ENCODE measurements around the gene CACNA1C.

Gene CACNA1C

DNA sequence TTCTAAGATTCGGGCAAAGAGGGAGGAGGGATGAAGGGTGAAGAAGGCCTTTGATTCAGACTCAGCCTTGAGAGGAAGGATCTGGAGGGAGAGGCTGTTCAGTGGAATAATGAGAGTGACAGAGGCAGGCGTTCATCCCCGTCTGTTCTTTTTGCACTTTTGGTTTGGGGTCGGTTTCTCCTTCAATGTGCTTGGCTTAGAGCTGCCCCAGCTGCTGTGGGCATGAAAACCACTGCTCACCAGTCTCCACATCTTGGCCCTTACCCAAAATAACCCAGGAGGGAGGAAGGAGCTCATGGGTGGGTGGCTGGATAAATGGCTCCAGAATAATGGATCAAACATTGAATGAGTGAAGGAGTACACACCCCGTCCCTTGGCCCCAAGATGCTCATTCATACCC, 480.2 kb downstream of the CACNA1C start:
- Histone ChIP-seq H3K4me3 (no peak overlapping the region), H4K20me1 (no peaks in the 10 kb centered on the region), H3K4me1 (peaks cover 11 to 38% (median 29%) of the 10 kb centered on the region in 10 experiments), H3K9ac (no peak overlapping the region), H3K9me3 (replicated peaks in 1 of 11) (peaks cover 0 to 4% (median 0%) of the 10 kb centered on the region in 11 experiments; a peak in 1 of 22 replicates), H3K27me3 (no peaks in the 10 kb centered on the region), H3K36me3 (no peaks in the 10 kb centered on the region), H3K4me2 (peak overlapping the region in 1 of 11 experiments; percentile 47; a peak in 1 of 22 replicates), H3K27ac (no peak overlapping the region)
- TF ChIP-seq Cebpa-rat (IDR thresholded peaks at IDR 0.05) = no peak

DNA sequence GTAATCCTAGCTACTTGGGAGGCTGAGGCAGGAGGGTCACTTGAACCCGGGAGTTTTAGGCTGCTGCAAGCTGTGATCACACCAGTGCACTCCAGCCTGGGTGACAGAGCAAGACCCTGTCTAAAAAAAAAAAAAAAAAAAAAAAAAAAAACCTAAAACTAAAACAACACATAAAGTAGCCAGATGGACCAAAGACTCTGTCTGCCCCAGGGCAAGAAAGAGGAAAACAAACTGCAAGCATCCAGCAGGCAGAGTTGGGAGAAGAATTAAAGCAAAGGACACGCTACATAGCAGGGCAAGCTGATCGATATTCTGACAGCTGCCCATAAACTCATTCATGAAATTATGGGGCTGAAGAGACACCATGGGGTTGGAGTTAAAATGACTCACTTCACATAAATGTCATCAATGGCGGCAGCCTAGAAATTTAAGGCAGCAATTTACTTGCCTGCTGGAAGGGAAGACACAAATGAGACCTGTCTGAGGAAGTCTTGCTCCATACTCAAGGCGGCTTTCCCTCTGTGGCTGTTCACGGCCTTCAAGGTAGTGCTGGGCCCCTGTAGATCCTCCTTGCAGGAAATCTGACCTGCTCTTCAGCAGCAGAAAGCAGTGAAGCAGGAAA, 482.9 kb downstream of the CACNA1C start:
- no peaks in the 10 kb centered on the region for H3K27me3 ChIP-seq
- no peaks in the 10 kb centered on the region for H3K36me3 ChIP-seq
- H3K4me2 ChIP-seq = no peak overlapping the region
- H3K4me3 ChIP-seq = no peak overlapping the region
- no peak overlapping the region for H3K27ac ChIP-seq
- H3K9ac ChIP-seq = no peak overlapping the region
- TF ChIP-seq Cebpa-rat (IDR thresholded peaks at IDR 0.05) = no peak
- no peaks in the 10 kb centered on the region for H4K20me1 ChIP-seq
- no peaks in the 10 kb centered on the region for H3K9me3 ChIP-seq (replicated peaks in 1 of 11)
- peaks cover 0 to 21% (median 12%) of the 10 kb centered on the region in 10 experiments; a peak in 9 of 20 replicates for H3K4me1 ChIP-seq

DNA sequence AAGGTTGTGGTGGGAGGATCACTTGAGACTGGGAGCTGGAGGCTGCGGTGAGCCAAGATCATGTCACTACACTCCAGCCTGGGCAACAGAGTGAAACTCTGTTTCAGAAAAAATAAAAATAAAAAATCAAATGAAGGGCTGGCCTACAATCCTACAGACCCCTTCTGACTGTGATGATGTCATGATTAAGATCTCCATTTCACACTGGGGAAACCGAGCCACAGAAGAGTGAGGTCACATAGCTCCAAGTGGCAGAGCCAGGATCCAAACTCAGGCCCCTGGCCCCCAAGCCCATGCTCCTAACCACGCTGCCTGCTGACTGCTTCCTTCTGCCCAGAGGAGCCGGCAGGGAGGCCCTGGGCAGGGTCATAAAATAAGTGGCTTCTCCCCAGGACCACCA, 483.9 kb downstream of the CACNA1C start:
- no peaks in the 10 kb centered on the region for H4K20me1 ChIP-seq

GRCh38 chr12:2537868-2538541, 485.2 kb downstream of the CACNA1C start:
- no peak overlapping the region for H3K4me2 ChIP-seq
- no peak overlapping the region for H3K4me3 ChIP-seq

More for the DNA sequence above, 483.9 kb downstream of the CACNA1C start:
- Histone ChIP-seq H3K4me1 (peaks cover 0 to 12% (median 8%) of the 10 kb centered on the region in 10 experiments; a peak in 9 of 20 replicates), H3K27me3 (no peaks in the 10 kb centered on the region), H3K9me3 (replicated peaks in 1 of 11) (no peaks in the 10 kb centered on the region), H3K4me2 (no peak overlapping the region), H3K4me3 (no peak overlapping the region), H3K36me3 (no peaks in the 10 kb centered on the region), H3K27ac (no peak overlapping the region), H3K9ac (no peak overlapping the region)
- no peak for TF ChIP-seq Cebpa-rat (IDR thresholded peaks at IDR 0.05)

DNA sequence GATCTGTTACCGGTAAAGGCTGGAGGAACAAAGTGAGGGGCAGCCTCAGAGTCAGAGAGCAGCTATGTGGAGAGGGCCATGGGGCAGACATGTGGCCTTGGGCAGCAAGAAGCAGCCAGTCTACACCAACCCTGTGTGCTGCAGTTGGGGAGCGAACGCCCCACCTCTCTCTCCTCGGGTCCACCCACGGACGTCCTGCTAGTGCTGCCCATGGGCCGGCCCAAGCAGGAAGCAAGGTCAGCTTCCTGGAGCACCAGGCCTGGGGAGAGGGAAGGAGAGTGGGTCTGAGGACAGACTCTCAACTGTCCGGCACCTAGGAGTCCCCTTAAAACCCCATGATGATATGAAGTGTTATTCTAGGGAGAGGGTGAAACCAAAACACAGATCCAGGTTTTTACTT, 487.2 kb downstream of the CACNA1C start:
- no peak for TF ChIP-seq Cebpa-rat (IDR thresholded peaks at IDR 0.05)
- no peak overlapping the region for H3K27ac ChIP-seq
- no peak overlapping the region for H3K9ac ChIP-seq
- H3K4me3 ChIP-seq = no peak overlapping the region
- no peaks in the 10 kb centered on the region for H3K36me3 ChIP-seq
- no peaks in the 10 kb centered on the region for H3K9me3 ChIP-seq (replicated peaks in 1 of 11)
- no peak overlapping the region for H3K4me2 ChIP-seq
- no peaks in the 10 kb centered on the region for H3K4me1 ChIP-seq
- no peaks in the 10 kb centered on the region for H4K20me1 ChIP-seq
- H3K27me3 ChIP-seq = no peaks in the 10 kb centered on the region

More at GRCh38 chr12:2537868-2538541, 485.2 kb downstream of the CACNA1C start:
- Histone ChIP-seq H3K9ac (no peak overlapping the region), H3K27ac (no peak overlapping the region), H4K20me1 (no peaks in the 10 kb centered on the region), H3K4me1 (0 out of 20 replicates have a peak, but pooled peaks cover 0 to under 1% (median 0%) of the 10 kb centered on the region in 10 experiments), H3K27me3 (no peaks in the 10 kb centered on the region), H3K9me3 (replicated peaks in 1 of 11) (no peaks in the 10 kb centered on the region), H3K36me3 (no peaks in the 10 kb centered on the region)
- TF ChIP-seq Cebpa-rat (IDR thresholded peaks at IDR 0.05) = no peak

- H3K4me1 ChIP-seq = no peaks in the 10 kb centered on the region
- no peak overlapping the region for H3K4me3 ChIP-seq
- TF ChIP-seq Cebpa-rat (IDR thresholded peaks at IDR 0.05) = no peak
- H3K27ac ChIP-seq = no peak overlapping the region
- H3K27me3 ChIP-seq = no peaks in the 10 kb centered on the region
- H3K4me2 ChIP-seq = no peak overlapping the region
- no peaks in the 10 kb centered on the region for H4K20me1 ChIP-seq
- H3K9ac ChIP-seq = no peak overlapping the region
- H3K36me3 ChIP-seq = no peaks in the 10 kb centered on the region
- no peaks in the 10 kb centered on the region for H3K9me3 ChIP-seq (replicated peaks in 1 of 11)
Measured at GRCh38 chr12:2540535-2540941, 487.8 kb downstream of the CACNA1C start.

GRCh38 chr12:2541631-2542204, 488.9 kb downstream of the CACNA1C start:
- Histone ChIP-seq H3K27ac (no peak overlapping the region), H3K9me3 (replicated peaks in 1 of 11) (peaks cover 0 to 9% (median 0%) of the 10 kb centered on the region in 11 experiments; a peak in 2 of 22 replicates), H3K4me3 (no peak overlapping the region), H3K4me1 (no peaks in the 10 kb centered on the region; a peak in 1 of 20 replicates), H3K36me3 (no peaks in the 10 kb centered on the region), H4K20me1 (no peaks in the 10 kb centered on the region), H3K27me3 (no peaks in the 10 kb centered on the region), H3K4me2 (no peak overlapping the region), H3K9ac (no peak overlapping the region)
- TF ChIP-seq Cebpa-rat (IDR thresholded peaks at IDR 0.05) = no peak

DNA sequence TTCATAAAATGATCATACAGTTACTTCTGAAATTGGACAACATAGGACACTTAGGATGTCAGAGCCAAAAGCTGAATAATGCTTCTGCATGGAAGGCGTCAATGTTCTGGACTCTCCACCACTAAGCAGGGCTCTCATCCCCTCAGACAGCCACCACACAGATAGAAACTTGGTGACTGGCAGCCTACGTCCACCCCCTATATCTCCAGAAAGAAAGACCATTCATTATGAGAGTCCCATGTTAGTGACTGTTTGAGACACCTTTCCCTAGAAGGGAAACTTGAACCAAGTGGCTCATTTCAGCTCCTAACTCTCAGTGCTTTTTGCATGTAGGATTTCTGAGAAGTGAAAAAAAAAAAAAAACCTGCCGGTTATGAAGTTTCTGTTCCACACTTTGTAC, 491.0 kb downstream of the CACNA1C start:
- no peak overlapping the region for H3K4me3 ChIP-seq
- H3K36me3 ChIP-seq = no peaks in the 10 kb centered on the region
- no peaks in the 10 kb centered on the region for H4K20me1 ChIP-seq
- peaks cover 0 to 7% (median 0%) of the 10 kb centered on the region in 10 experiments; a peak in 1 of 20 replicates for H3K4me1 ChIP-seq
- H3K27ac ChIP-seq = no peak overlapping the region
- no peak for TF ChIP-seq Cebpa-rat (IDR thresholded peaks at IDR 0.05)
- H3K4me2 ChIP-seq = no peak overlapping the region
- peaks cover 0 to 9% (median 0%) of the 10 kb centered on the region in 11 experiments; a peak in 2 of 22 replicates for H3K9me3 ChIP-seq (replicated peaks in 1 of 11)
- no peaks in the 10 kb centered on the region for H3K27me3 ChIP-seq
- no peak overlapping the region for H3K9ac ChIP-seq

DNA sequence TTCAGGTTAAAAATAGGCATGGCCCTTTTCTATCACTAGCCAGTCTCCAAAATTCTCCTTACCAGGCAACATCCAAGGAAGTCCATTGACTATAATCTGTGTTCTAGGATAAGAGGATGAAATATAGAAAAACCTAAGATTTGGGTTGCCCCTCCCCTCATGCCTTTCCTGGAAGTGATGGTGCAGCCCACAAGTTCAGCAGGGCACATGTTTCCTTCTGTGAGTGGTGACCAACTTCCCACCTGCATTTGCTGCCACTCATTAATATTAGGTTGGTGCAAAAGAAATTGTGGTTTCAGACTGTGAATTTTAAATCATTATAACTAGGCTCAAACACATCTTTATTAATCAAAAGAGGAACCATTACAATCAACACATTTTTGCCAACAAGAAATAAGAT, 491.4 kb downstream of the CACNA1C start:
- Histone ChIP-seq H3K36me3 (no peaks in the 10 kb centered on the region), H3K27ac (no peak overlapping the region)

More for the DNA sequence above, 491.4 kb downstream of the CACNA1C start:
- H3K27me3 ChIP-seq = no peaks in the 10 kb centered on the region
- no peak for TF ChIP-seq Cebpa-rat (IDR thresholded peaks at IDR 0.05)
- H3K9me3 ChIP-seq (replicated peaks in 1 of 11) = peaks cover 0 to 9% (median 0%) of the 10 kb centered on the region in 11 experiments; a peak in 2 of 22 replicates
- no peaks in the 10 kb centered on the region for H4K20me1 ChIP-seq
- no peak overlapping the region for H3K9ac ChIP-seq
- H3K4me3 ChIP-seq = no peak overlapping the region
- peaks cover 0 to 7% (median 0%) of the 10 kb centered on the region in 10 experiments; a peak in 1 of 20 replicates for H3K4me1 ChIP-seq
- H3K4me2 ChIP-seq = no peak overlapping the region
